Globus pallidus (tissue), 1 donor: ENCODE measurements around the gene MRPL37.

Source experiments
- DNase-seq: peaks from one replicate; pipeline ENCODE4 v3.0.0-alpha.2; 2015; ENCODE audit warnings: low spot score

Gene MRPL37

GRCh38 chr1:54265126-54265525 is 65.2 kb downstream of the MRPL37 start:
- DNase-seq, result no peak

- DNase-seq, result no peak
These were observed 65.7 kb downstream of the MRPL37 start for GRCh38 chr1:54265659-54266058.

GRCh38 chr1:54266195-54266594 is 66.2 kb downstream of the MRPL37 start:
- DNase-seq, result no peak

GRCh38 chr1:54266908-54267307 is 66.9 kb downstream of the MRPL37 start:
- DNase-seq, result no peak
